GM19239 (cell line): ENCODE measurements around the gene GRM4.

Experiments used
- DNase-seq: peaks from one replicate; pipeline ENCODE4 v3.0.0; 2011; ENCODE audit warnings: low spot score; ENCODE audit not compliant: insufficient read length
- FAIRE-seq: peaks from 2 replicates; lab custom pipeline; 2011; peaks lifted over from hg19 to GRCh38; lab: Jason Lieb, UNC

GRM4 gene

DNA sequence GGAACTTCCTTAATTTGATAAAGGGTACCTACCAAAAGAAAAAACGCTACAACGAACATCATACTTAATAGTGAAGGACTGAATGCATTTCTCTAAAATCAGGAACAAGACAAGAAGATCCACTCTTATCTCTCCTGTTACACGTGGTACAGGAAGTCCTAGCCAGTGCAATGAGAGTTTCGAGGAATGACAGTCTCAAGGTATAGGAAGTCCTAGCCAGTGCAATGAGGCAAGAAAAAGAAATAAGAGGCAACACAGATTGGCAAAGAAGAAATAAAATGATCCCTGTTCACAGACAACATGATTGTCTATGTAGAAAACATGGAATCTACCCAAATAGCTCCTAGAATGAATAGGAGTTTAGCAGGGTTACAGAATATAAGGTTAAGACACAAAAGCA, 174.3 kb downstream of the GRM4 start:
- no peak for FAIRE-seq
- DNase-seq, result no peak
